Measurements from ENCODE around the gene FSIP2. TPM values are rescaled to one million over a fixed set of nuclear protein-coding genes. Genes with fewer than 3 reads are reported as not detected.

Gene FSIP2
- total RNA-seq, 1 experiment from 2014 or later: 2.2 TPM

DNA sequence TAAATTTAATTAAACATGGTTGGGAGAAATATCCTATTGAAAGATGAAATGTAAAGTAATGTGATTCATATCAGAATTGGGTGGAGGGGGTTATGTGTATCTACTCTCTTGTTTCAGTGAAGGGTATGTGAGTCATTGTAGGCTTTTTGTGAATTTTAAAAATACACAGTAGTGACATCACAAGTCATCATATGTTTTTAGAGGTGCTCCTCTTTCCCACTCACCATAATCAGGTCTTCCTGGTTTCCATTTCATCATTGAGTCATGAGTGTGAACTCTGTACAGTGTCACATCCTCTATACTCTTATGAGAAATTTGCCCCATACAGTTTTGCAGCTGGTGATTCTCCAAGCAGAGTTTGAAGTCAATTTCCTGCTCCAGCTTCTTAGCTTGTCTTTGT is 18.8 kb downstream of the FSIP2 start:
- Mint-ChIP-seq H3K4me1 (peaks cover 2% of the 10 kb centered on the region; the same call in 1 of the 2 replicates), H3K9me3 (no peaks in the 10 kb centered on the region), H3K4me3 (no peak overlapping the region), H3K27ac (no peak overlapping the region), H3K36me3 (no peaks in the 10 kb centered on the region), H3K27me3 (ENCODE audit: low read depth) (no peaks in the 10 kb centered on the region)
- ChIA-PET CTCF (no interaction called here), POLR2A (no interaction called here)
- TF ChIP-seq, protein P1, sequence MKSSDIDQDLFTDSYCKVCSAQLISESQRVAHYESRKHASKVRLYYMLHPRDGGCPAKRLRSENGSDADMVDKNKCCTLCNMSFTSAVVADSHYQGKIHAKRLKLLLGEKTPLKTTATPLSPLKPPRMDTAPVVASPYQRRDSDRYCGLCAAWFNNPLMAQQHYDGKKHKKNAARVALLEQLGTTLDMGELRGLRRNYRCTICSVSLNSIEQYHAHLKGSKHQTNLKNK (CRISPR knock-in tag; IDR thresholded peaks at IDR 0.05): no peak
- TF ChIP-seq USF1 (CRISPR knock-in tag; IDR thresholded peaks at IDR 0.05): no peak
- no peak for TF ChIP-seq ATF2 (CRISPR knock-in tag; IDR thresholded peaks at IDR 0.05; ENCODE audit: borderline replicate concordance, low read depth)
- TF ChIP-seq CBFB (CRISPR knock-in tag; IDR thresholded peaks at IDR 0.05; ENCODE audit: low read depth): no peak
- TF ChIP-seq RELA (CRISPR knock-in tag; IDR thresholded peaks at IDR 0.05; ENCODE audit: borderline replicate concordance): no peak
- TF ChIP-seq GRHL2 (CRISPR knock-in tag; IDR thresholded peaks at IDR 0.05; ENCODE audit: insufficient replicate concordance, severe bottlenecking): no peak
- no peak for ATAC-seq
- DNase-seq (ENCODE audit: low spot score): no peak

DNA sequence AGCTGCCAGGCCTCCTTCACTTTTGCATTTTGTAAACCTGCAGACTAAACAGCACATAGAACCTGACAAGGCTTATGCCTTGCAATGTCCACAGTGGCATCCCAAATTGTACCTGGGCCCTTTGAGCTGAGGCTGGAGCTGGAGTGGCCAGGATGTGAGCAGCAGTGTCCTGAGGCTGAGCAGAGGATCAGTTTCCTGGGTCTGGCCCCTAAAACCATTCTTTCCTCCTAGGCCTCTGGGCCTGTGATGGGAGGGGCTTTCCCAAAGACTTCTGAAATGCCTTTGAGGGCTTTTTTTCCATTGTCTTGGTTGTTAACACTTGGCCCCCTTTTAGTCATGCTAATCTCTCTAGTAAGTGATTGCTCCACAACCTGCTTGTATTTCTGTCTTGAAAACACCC is 32.8 kb downstream of the FSIP2 start:
- no peak for DNase-seq (ENCODE audit: low spot score)
- H3K27me3 Mint-ChIP-seq (ENCODE audit: low read depth): peaks cover 4% of the 10 kb centered on the region
- H3K27ac Mint-ChIP-seq: no peak overlapping the region
- no peaks in the 10 kb centered on the region for H3K4me1 Mint-ChIP-seq
- peaks cover 60% of the 10 kb centered on the region for H3K36me3 Mint-ChIP-seq
- ChIA-PET CTCF (no interaction called here), POLR2A (no interaction called here)
- peaks cover 66% of the 10 kb centered on the region for H3K9me3 Mint-ChIP-seq
- no peak for ATAC-seq
- TF ChIP-seq MYBL2 (CRISPR knock-in tag; IDR thresholded peaks at IDR 0.05): no peak
- no peak for TF ChIP-seq ZNF121 (CRISPR knock-in tag; IDR thresholded peaks at IDR 0.05)
- no peak for TF ChIP-seq HMGA2 (CRISPR knock-in tag; IDR thresholded peaks at IDR 0.05)
- no peak for TF ChIP-seq ATF1 (CRISPR knock-in tag; IDR thresholded peaks at IDR 0.05)
- TF ChIP-seq, protein P2, sequence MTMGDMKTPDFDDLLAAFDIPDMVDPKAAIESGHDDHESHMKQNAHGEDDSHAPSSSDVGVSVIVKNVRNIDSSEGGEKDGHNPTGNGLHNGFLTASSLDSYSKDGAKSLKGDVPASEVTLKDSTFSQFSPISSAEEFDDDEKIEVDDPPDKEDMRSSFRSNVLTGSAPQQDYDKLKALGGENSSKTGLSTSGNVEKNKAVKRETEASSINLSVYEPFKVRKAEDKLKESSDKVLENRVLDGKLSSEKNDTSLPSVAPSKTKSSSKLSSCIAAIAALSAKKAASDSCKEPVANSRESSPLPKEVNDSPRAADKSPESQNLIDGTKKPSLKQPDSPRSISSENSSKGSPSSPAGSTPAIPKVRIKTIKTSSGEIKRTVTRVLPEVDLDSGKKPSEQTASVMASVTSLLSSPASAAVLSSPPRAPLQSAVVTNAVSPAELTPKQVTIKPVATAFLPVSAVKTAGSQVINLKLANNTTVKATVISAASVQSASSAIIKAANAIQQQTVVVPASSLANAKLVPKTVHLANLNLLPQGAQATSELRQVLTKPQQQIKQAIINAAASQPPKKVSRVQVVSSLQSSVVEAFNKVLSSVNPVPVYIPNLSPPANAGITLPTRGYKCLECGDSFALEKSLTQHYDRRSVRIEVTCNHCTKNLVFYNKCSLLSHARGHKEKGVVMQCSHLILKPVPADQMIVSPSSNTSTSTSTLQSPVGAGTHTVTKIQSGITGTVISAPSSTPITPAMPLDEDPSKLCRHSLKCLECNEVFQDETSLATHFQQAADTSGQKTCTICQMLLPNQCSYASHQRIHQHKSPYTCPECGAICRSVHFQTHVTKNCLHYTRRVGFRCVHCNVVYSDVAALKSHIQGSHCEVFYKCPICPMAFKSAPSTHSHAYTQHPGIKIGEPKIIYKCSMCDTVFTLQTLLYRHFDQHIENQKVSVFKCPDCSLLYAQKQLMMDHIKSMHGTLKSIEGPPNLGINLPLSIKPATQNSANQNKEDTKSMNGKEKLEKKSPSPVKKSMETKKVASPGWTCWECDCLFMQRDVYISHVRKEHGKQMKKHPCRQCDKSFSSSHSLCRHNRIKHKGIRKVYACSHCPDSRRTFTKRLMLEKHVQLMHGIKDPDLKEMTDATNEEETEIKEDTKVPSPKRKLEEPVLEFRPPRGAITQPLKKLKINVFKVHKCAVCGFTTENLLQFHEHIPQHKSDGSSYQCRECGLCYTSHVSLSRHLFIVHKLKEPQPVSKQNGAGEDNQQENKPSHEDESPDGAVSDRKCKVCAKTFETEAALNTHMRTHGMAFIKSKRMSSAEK (CRISPR knock-in tag; IDR thresholded peaks at IDR 0.05; ENCODE audit: borderline replicate concordance): no peak
- TF ChIP-seq RORB (CRISPR knock-in tag; IDR thresholded peaks at IDR 0.05): no peak
- no peak for TF ChIP-seq CREB1 (CRISPR knock-in tag; IDR thresholded peaks at IDR 0.05)
- TF ChIP-seq ZNF138 (CRISPR knock-in tag; conservative IDR thresholded peaks at IDR 0.05): no peak
- no peak for TF ChIP-seq ATF6 (CRISPR knock-in tag; IDR thresholded peaks at IDR 0.05)
- TF ChIP-seq GRHL2 (CRISPR knock-in tag; IDR thresholded peaks at IDR 0.05; ENCODE audit: insufficient replicate concordance, severe bottlenecking): no peak
- no peak for TF ChIP-seq PRRX2 (CRISPR knock-in tag; IDR thresholded peaks at IDR 0.05)
- no peak for TF ChIP-seq ZNF423 (CRISPR knock-in tag; IDR thresholded peaks at IDR 0.05)
- no peak for TF ChIP-seq ATF2 (CRISPR knock-in tag; IDR thresholded peaks at IDR 0.05; ENCODE audit: borderline replicate concordance, low read depth)
- no peak for TF ChIP-seq TP53 (CRISPR knock-in tag; IDR thresholded peaks at IDR 0.05)
- TF ChIP-seq ZNF232 (CRISPR knock-in tag; IDR thresholded peaks at IDR 0.05): no peak
- TF ChIP-seq, protein P3, sequence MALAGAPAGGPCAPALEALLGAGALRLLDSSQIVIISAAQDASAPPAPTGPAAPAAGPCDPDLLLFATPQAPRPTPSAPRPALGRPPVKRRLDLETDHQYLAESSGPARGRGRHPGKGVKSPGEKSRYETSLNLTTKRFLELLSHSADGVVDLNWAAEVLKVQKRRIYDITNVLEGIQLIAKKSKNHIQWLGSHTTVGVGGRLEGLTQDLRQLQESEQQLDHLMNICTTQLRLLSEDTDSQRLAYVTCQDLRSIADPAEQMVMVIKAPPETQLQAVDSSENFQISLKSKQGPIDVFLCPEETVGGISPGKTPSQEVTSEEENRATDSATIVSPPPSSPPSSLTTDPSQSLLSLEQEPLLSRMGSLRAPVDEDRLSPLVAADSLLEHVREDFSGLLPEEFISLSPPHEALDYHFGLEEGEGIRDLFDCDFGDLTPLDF (CRISPR knock-in tag; IDR thresholded peaks at IDR 0.05): no peak
- H3K4me3 Mint-ChIP-seq: no peak overlapping the region
